ENCODE data around the gene ACTR2. TPM values are rescaled to one million over a fixed set of nuclear protein-coding genes. Genes with fewer than 3 reads are reported as not detected.
A peak's percentile ranks its signal among the peaks of the same experiment; 100 is the strongest.

Gene ACTR2
- total and polyA plus RNA-seq, 2 of the 13 experiments (the other 11 are each of a cell fraction or from before 2014, with no cell fraction given) = 51.2 to 100 TPM

- TF ChIP-seq AKNA (CRISPR knock-in tag; IDR thresholded peaks at IDR 0.05; ENCODE audit: borderline replicate concordance) (no peak), ZNF256 (CRISPR knock-in tag; conservative IDR thresholded peaks at IDR 0.05) (no peak), HNF4G (IDR thresholded peaks at IDR 0.05; ENCODE audit: borderline replicate concordance, low read depth, low read length) (peak; percentile 81; the same call in 1 of the 2 replicates), HNF4G (CRISPR knock-in tag; IDR thresholded peaks at IDR 0.05; ENCODE audit: borderline replicate concordance, low read depth) (no peak), ZNF33A (CRISPR knock-in tag; IDR thresholded peaks at IDR 0.05; ENCODE audit: borderline replicate concordance) (0 out of 2 replicates have a peak, but pooled peaks have one; percentile 5), HNF4A (CRISPR knock-in tag; IDR thresholded peaks at IDR 0.05) (peak; percentile 70), IKZF4 (CRISPR knock-in tag; IDR thresholded peaks at IDR 0.05; ENCODE audit: borderline replicate concordance, low read depth, not compliant biosample characterization) (no peak), ZZZ3 (CRISPR knock-in tag; IDR thresholded peaks at IDR 0.05; ENCODE audit: borderline replicate concordance) (no peak), ZFP41 (CRISPR knock-in tag; IDR thresholded peaks at IDR 0.05; ENCODE audit: borderline replicate concordance) (no peak), ZNF609 (CRISPR knock-in tag; IDR thresholded peaks at IDR 0.05; ENCODE audit: borderline replicate concordance) (0 out of 2 replicates have a peak, but pooled peaks have one; percentile 18), ZNF724P (CRISPR knock-in tag; IDR thresholded peaks at IDR 0.05; ENCODE audit: borderline replicate concordance) (0 out of 2 replicates have a peak, but pooled peaks have one; percentile 50), ZNF749 (CRISPR knock-in tag; IDR thresholded peaks at IDR 0.05; ENCODE audit: borderline replicate concordance) (no peak), ZNF841 (CRISPR knock-in tag; IDR thresholded peaks at IDR 0.05; ENCODE audit: borderline replicate concordance) (no peak), ZNF138 (CRISPR knock-in tag; IDR thresholded peaks at IDR 0.05; ENCODE audit: low read depth) (no peak)
Observed at GRCh38 chr2:65186093-65186868, 41.4 kb upstream of the ACTR2 start (continued).

All from HepG2 (cell line).